ENCODE data around the gene NEIL3. TPM values are rescaled to one million over a fixed set of nuclear protein-coding genes. Genes with fewer than 3 reads are reported as not detected.

The NEIL3 gene
- total RNA-seq, 1 experiment from 2014 or later, result 6.3 TPM

DNA sequence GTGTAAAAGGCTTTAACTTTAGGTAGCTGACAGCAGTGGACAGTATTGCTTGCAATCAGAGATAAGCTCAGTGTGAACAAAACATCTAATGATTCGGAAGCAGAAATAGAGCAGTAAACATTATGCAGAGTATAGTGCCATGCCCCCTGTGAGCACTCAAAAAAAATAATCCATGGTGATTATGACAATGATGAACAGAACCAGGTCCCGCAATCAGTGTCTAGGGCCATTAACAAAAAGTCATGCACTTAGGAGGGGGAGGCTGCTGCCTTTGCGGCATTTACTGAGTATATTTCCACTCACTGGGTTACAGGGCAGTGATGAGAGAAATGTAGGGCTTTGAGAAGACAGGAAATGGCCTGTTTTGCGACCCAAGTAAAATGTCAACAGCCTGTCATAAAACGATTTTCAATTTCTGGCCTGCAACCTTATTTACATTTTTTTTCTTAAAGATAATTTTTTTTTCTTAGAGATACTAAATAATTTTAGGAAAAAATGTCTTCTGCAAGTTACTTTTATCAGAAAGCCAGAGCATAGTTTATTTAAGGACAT is 27.3 kb upstream of the NEIL3 start:
- TF ChIP-seq, protein P1, sequence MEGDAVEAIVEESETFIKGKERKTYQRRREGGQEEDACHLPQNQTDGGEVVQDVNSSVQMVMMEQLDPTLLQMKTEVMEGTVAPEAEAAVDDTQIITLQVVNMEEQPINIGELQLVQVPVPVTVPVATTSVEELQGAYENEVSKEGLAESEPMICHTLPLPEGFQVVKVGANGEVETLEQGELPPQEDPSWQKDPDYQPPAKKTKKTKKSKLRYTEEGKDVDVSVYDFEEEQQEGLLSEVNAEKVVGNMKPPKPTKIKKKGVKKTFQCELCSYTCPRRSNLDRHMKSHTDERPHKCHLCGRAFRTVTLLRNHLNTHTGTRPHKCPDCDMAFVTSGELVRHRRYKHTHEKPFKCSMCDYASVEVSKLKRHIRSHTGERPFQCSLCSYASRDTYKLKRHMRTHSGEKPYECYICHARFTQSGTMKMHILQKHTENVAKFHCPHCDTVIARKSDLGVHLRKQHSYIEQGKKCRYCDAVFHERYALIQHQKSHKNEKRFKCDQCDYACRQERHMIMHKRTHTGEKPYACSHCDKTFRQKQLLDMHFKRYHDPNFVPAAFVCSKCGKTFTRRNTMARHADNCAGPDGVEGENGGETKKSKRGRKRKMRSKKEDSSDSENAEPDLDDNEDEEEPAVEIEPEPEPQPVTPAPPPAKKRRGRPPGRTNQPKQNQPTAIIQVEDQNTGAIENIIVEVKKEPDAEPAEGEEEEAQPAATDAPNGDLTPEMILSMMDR (conservative IDR thresholded peaks at IDR 0.05), result no peak
- WGBS (ENCODE audit: extremely low coverage, insufficient read length, low lambda C conversion rate), result no CpG with 5 or more reads among the region's 5 CpGs
- Mint-ChIP-seq H3K4me1 (no peaks in the 10 kb centered on the region), H3K27me3 (ENCODE audit: low read depth) (no peaks in the 10 kb centered on the region), H3K27ac (no peak overlapping the region), H3K36me3 (ENCODE audit: insufficient read depth in 1 of 3, low read depth in 3 of 3) (no peaks in the 10 kb centered on the region; a peak in 1 of 7 replicates), H3K4me3 (no peak overlapping the region), H3K9me3 (peaks cover 0 to 2% of the 10 kb centered on the region in 2 experiments; a peak in 1 of 5 replicates)
- H3K23me2 ChIP-seq (ENCODE audit: insufficient read length, low read depth, low read length, poor library complexity, severe bottlenecking), result no peaks in the 10 kb centered on the region
- H3K4ac ChIP-seq (ENCODE audit: low read depth, low read length), result no peak overlapping the region
- no peak overlapping the region for H2AK5ac ChIP-seq (ENCODE audit: insufficient read length, low read length)
- no peak overlapping the region for H3K56ac ChIP-seq (ENCODE audit: insufficient read length, low read depth, low read length)
- H3K14ac ChIP-seq (ENCODE audit: insufficient read depth, low read length), result no peak overlapping the region
- H2BK120ac ChIP-seq (ENCODE audit: low read depth, low read length, poor library complexity, severe bottlenecking), result no peak overlapping the region
- no peak overlapping the region for H3K9ac ChIP-seq (ENCODE audit: extremely low read depth, insufficient read length, low read length)
- no peaks in the 10 kb centered on the region for H3K27me3 ChIP-seq (ENCODE audit: insufficient read depth, low read length)
- H3T11ph ChIP-seq (ENCODE audit: low read length), result no peak overlapping the region
- H4K5ac ChIP-seq (ENCODE audit: insufficient read length, low read depth, low read length), result no peak overlapping the region
- no peak overlapping the region for H2BK15ac ChIP-seq (ENCODE audit: low read depth, low read length)
- H3K79me1 ChIP-seq (ENCODE audit: insufficient read depth, low read depth, low read length, poor library complexity, severe bottlenecking), result no peaks in the 10 kb centered on the region
- no peak overlapping the region for H2BK5ac ChIP-seq (ENCODE audit: insufficient read length, low read length)
- H4K20me1 ChIP-seq (ENCODE audit: control insufficient read depth, insufficient read depth, insufficient read length), result no peaks in the 10 kb centered on the region
- H3K4me1 ChIP-seq (ENCODE audit: insufficient read depth, low read length), result no peaks in the 10 kb centered on the region
- H3K27ac ChIP-seq (ENCODE audit: insufficient read length, low read depth, low read length), result no peak overlapping the region
- no peak overlapping the region for H2BK12ac ChIP-seq (ENCODE audit: insufficient read length, low read depth, low read length)
- no peak overlapping the region for H2AFZ ChIP-seq (ENCODE audit: low read length)
- no peak overlapping the region for H3K23ac ChIP-seq (ENCODE audit: insufficient read length, low read depth, low read length)
- DNase-seq, result no peak
- H3K4me2 ChIP-seq (ENCODE audit: insufficient read depth, insufficient read length, low read length), result no peak overlapping the region
- H3K79me2 ChIP-seq (ENCODE audit: insufficient read depth, low read length), result no peaks in the 10 kb centered on the region
- no peak overlapping the region for H4K8ac ChIP-seq (replicated peaks; ENCODE audit: insufficient read length, low read depth, low read length)
- no peak overlapping the region for H4K91ac ChIP-seq (ENCODE audit: insufficient read length, low read depth, low read length)
- H3K18ac ChIP-seq (ENCODE audit: insufficient read length, low read depth, low read length), result no peak overlapping the region
- no peaks in the 10 kb centered on the region for H3K9me3 ChIP-seq (ENCODE audit: control insufficient read depth, low read depth, low read length)
- no peak overlapping the region for H2BK20ac ChIP-seq (ENCODE audit: low read depth, low read length, poor library complexity, severe bottlenecking)

Data from H9 (cell line).